Measurements from ENCODE around the gene P2RY14. TPM values are rescaled to one million over a fixed set of nuclear protein-coding genes. Genes with fewer than 3 reads are reported as not detected.

The P2RY14 gene
- total RNA-seq, 2 donors from 2014 or later, result 0.09 to 0.28 TPM

- no peak for DNase-seq (ENCODE audit: low spot score)
- Histone ChIP-seq H3K36me3 (no peaks in the 10 kb centered on the region), H3K4me1 (replicated peaks) (no peaks in the 10 kb centered on the region), H3K4me3 (no peak overlapping the region), H3K9me3 (no peaks in the 10 kb centered on the region), H3K27ac (no peak overlapping the region), H3K27me3 (replicated peaks; ENCODE audit: insufficient read depth) (no peaks in the 10 kb centered on the region)
- intact Hi-C loops (cut with DNase I), result no loop called here
- TF ChIP-seq POLR2AphosphoS5 (IDR thresholded peaks at IDR 0.05) (no peak), POLR2A (IDR thresholded peaks at IDR 0.05) (no peak), CTCF (IDR thresholded peaks at IDR 0.05) (no peak)
- WGBS, result 85% methylated on average over 1 of the region's 1 CpG
Measured at GRCh38 chr3:151307583-151308488, 29.5 kb upstream of the P2RY14 start.

GRCh38 chr3:151307131-151307530, 28.8 kb upstream of the P2RY14 start:
- intact Hi-C loops (cut with DNase I), result no loop called here
- H3K36me3 ChIP-seq, result no peaks in the 10 kb centered on the region
- TF ChIP-seq POLR2AphosphoS5 (IDR thresholded peaks at IDR 0.05), result no peak
- TF ChIP-seq POLR2A (IDR thresholded peaks at IDR 0.05), result no peak
- TF ChIP-seq CTCF (IDR thresholded peaks at IDR 0.05), result no peak
- no peak overlapping the region for H3K27ac ChIP-seq
- no peaks in the 10 kb centered on the region for H3K9me3 ChIP-seq
- no peak for DNase-seq (ENCODE audit: low spot score)
- no peaks in the 10 kb centered on the region for H3K27me3 ChIP-seq (replicated peaks; ENCODE audit: insufficient read depth)
- H3K4me3 ChIP-seq, result no peak overlapping the region
- no peaks in the 10 kb centered on the region for H3K4me1 ChIP-seq (replicated peaks)

GRCh38 chr3:151306168-151306810, 27.9 kb upstream of the P2RY14 start:
- no peaks in the 10 kb centered on the region for H3K9me3 ChIP-seq
- WGBS, result 79% methylated on average over 6 of the region's 6 CpGs
- no peak overlapping the region for H3K4me3 ChIP-seq
- no peak for TF ChIP-seq CTCF (IDR thresholded peaks at IDR 0.05)
- TF ChIP-seq POLR2A (IDR thresholded peaks at IDR 0.05), result no peak
- TF ChIP-seq POLR2AphosphoS5 (IDR thresholded peaks at IDR 0.05), result no peak
- H3K27ac ChIP-seq, result peak overlapping the region in 1 of 2 donors; percentile 62
- no peaks in the 10 kb centered on the region for H3K27me3 ChIP-seq (replicated peaks; ENCODE audit: insufficient read depth)
- intact Hi-C loops (cut with DNase I), result no loop called here
- H3K4me1 ChIP-seq (replicated peaks), result no peaks in the 10 kb centered on the region
- H3K36me3 ChIP-seq, result no peaks in the 10 kb centered on the region
- DNase-seq (ENCODE audit: low spot score), result no peak

GRCh38 chr3:151305775-151306151, 27.4 kb upstream of the P2RY14 start:
- Histone ChIP-seq H3K27ac (peak overlapping the region; percentile 30 to 62), H3K4me3 (no peak overlapping the region), H3K36me3 (no peaks in the 10 kb centered on the region), H3K27me3 (replicated peaks; ENCODE audit: insufficient read depth) (no peaks in the 10 kb centered on the region), H3K9me3 (no peaks in the 10 kb centered on the region), H3K4me1 (replicated peaks) (no peaks in the 10 kb centered on the region)
- 58% methylated on average over 4 of the region's 4 CpGs for WGBS
- intact Hi-C loops (cut with DNase I), result no loop called here
- DNase-seq (ENCODE audit: low spot score), result no peak
- no peak for TF ChIP-seq POLR2A (IDR thresholded peaks at IDR 0.05)
- TF ChIP-seq POLR2AphosphoS5 (IDR thresholded peaks at IDR 0.05), result no peak
- TF ChIP-seq CTCF (IDR thresholded peaks at IDR 0.05), result no peak

All from prostate gland (tissue), 2 donors.